ENCODE measurements around the gene BMPER.

BMPER gene

DNA sequence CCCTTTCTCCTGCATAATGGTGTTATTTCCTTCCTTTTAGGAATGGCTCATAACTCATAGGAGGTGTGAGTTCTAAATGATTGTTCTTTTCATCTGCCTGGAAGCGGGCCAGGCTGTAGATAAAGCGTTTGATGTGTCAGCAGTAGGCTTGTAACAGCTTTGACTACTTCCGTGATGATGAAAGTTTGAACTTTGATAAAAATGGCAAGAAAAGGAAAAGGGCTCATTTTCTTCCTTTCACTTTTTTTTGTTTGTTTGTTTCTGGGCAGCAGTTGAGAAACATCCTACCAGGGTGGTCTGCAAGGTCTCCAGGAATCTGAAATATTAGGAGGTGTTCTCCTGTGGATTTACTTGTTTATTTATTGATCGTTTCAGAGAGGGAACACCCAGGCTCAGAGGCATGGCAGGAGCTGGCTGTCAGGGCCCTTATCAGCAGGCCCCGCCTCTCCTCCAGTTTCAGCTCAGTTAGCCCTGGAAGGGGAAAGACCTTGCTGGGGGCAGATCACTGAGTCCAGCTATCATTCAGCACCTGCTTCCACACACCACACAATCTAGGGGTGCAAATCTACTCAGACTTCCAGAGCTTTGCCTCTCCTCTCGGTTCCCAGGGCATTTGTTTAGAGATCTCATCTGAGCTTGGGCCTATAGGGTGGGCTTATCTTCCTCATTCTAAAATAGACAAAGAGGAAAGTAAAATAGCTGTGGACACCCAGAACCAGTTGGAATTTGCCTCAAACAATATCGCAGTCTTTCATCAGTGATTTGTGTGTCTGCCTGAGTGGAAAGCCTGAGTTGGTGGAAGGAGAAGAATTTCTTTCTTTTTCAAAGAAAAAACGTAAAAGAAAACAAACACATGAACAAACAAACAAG is 130.9 kb downstream of the BMPER start:
- DNase-seq: no peak

DNA sequence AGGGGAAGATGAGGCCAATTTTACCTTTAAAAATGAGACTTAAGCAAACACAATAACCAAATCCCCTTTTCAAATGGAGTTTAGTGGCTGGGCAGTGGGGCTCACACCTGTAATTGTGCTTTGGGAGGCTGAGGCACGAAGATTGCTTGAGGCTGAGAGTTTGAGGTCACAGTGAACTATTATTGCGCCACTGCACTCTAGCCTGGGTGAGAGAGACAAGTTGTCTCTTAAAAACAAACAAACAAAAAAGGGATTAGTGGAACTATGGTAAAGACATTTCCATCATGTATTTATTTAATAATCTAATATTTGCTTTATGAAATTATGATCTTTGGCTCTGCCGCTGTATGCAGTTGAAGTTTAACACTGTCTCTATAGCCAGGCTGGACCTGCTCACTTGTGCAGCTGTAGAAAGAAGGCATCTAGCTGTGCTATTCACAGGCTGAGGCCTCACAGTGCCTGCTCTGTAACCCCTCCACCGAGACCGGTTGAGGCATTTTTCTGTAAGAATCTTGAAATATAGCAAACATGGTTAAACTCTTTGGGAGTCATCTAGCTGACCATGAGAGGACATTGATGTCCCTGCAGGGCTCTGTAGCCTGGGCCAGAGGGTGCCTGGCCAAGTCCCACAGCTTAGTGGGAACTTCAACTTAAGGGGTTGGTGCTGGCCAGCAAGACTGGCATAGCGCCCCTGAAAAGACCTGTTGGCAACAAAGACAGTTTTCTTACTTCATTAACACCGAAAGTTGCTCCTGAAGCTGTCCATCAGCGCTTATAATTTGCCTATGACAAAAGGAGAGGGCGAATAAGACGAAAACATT is 131.8 kb downstream of the BMPER start:
- DNase-seq: no peak

DNA sequence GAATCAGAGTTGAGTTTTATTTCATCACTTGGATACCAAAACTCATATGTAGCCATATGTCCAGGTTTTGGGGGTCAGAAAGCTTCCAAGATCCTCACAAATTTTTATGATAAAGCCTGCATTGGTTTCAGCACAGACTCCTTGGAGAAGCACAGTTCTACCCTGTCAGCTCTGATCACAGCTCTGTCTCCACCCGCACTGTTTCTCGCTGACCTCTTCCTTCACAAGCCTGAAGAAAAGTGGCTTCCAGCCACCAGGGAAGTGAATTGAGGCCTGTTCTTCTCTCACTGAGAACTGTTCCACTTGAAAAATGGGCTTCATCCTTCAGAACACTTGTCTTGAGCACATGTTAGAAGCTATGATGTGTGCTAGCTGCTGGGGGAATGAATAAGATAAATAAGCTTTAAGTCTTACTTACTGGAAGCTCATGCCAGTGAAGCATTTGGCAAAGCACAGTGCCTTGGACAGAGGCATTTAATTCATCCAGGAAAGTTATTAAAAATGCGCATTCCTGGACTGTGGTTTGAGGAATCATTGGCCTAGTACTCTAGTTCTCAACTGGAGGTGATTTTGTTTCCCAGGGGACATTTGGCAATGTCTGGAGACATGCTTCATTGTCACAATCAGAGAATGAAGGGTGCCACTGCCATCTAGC is 133.6 kb downstream of the BMPER start:
- DNase-seq: no peak

DNA sequence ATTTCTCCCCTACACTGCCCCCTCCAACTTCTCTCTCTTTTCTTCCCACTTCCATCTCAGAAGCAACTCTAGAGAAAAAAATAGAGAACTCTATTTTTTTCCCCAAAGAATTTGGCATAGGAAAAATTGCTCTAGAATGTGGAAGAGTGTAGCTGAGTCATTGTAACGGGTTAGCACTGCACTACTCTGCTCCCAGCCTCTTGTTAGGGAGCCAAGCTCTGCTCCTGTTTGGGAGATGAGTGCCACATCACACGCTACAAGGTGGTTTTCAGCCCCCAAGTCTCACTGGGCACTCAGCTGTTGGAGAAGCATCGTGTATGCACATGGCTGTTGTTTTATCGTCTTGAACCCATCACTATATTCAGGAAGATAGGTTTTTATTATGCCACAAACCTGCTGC is 136.4 kb downstream of the BMPER start:
- no peak for DNase-seq

DNA sequence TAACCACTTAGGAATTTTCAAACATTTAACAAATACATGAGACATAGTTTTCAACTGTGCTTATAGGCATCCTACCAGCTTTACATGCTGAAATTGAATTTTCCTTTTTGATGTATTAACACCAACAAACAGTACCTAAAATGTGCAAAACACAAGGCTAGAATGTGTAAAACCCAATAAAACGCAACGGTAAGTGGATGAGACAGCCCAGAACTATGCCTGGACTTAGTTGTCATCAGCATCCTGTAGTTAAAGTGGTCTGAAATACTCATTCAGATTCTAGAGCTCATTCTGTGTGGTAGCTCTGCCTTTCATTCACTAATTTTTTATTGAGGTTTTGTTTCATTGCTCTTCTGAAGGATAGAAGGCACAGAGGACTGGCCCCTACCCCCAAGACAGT is 137.1 kb downstream of the BMPER start:
- no peak for DNase-seq

DNA sequence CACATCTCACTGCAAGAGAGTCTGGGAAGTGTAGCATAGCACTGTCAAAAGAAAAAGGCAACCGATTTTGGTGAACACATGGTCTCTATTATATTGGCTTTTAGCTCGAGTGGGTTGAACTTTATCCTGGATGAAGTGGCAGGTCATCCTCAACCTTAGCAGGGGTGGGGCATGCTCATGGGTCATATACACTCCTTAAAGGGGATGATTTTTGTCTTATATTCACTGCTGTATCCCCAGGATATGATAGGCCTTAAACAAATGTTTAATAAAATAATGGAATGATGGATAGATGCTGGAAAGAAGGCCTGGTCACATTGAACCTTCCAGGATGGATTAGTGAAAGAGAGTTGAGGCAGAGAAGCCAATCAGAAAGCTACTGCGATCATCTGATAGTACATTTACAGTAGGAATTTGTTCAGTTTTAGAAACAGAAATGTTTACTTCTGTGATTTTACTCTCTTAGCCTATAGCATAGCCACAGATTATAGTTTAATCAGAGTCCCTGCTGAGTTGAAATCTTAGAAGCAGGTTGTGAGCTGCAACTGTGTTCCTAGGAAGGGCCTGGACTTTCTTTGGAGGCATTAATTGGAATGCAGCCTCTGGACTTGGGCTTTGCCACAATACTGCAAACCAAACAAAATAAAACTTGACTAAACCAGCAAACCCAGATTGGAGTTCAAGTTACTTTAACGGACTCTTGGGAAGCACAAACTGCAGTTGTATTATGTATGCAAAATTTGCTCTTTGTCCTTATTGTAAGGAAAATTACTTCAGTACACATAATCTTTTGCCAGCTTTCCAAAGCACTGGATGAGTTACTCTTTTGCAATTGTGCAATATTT is 138.3 kb downstream of the BMPER start:
- no peak for DNase-seq

DNA sequence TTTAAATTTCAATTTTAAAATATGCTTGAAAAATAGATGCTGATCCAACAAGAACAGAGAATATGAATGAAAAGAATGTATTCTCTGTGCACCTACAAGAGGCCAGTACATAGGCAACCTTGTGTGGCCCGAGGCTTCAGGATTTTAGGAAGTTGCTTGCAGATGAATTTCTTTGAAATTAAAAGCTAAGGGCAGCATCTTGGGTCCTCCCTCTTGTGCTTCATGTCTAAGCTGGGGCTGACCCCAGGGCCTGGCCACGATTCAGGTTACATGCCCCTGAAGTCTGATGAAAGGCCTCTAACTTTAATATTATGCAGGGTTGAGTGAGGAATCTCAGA is 138.9 kb downstream of the BMPER start:
- DNase-seq: no peak

DNA sequence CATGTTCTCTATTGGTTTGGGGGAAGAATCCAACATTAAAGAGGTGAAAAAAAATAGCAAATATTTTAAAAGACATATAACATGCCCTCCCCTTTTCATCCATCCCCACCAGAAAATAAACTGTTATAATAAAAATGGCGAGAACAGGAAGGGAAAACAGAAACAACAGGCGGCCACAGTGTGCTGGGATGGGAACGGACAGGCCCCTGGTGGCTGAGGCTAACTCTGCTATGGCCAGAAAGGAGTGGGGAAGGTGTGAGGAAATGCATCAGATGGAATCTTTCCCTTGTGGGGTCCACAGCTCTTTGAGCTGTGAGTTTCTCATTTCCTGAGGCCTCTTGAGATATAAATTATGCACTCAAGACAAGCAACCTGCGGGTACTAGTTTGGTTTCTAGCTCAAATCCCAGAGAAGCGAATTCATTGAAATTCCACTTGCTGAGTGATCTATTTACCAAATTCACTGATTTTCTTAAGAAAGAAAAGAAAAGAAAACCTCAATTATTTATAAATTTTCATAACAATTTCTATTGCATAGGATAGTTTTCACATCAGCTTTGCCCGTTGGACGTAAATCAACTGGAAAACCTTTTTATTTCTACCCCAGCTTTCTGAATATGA is 139.5 kb downstream of the BMPER start:
- no peak for DNase-seq

DNA sequence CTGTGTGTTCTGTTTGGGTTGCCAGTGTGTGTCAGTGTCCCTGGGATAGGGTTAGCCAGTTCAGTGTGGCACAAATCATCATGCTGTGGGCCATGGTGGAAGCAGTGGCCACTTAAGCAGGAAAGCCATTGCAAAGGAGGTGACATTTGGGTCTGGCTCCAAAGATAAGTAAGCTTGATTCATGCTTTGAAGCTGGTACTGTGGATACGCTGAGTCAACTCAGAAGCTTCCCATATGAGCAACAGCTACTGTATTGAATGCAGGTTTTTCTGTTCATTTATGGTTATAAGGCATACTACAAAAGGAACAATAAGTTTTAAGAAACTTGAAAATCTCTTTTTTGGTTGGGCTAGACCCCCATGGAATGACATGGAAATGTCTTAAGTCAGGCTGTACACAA is 143.1 kb downstream of the BMPER start:
- DNase-seq: no peak

DNA sequence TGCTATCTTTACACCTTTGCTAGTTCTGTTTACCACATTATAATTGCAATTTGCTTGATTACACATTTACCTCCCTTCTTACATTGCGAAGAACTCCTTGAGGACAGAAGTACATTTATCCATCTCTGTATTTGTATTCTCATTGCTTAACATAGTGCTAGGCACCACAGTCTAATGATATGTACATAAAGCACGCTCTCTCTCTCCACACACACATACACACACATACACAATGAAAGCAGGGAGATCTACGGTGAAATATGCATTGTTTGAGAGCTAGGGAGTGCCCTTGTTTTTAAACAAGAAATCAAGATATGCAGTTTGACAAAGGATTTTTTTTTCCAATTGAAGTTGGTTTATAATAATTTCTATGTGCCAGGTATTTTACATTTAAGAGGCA is 148.7 kb downstream of the BMPER start:
- no peak for DNase-seq

DNA sequence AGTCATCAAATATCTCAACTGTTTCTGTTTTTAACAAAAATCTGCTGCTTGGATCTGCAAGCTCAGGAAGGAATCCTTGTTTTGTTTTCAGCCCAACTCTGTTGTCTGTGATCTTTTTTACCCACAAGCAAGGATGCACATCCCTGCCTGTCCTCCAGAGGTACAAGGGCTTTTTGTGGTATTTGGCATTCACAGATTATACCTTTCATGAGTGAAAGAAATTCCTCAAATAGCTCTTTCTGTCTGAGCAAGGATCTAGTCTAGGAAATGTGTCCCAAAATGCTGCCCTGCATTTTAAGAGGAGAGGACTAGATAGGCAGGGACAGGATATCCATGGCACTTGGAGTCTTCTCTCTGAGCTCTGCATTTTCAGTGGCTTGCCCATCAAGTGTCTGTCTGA is 151.8 kb downstream of the BMPER start:
- DNase-seq: no peak

DNA sequence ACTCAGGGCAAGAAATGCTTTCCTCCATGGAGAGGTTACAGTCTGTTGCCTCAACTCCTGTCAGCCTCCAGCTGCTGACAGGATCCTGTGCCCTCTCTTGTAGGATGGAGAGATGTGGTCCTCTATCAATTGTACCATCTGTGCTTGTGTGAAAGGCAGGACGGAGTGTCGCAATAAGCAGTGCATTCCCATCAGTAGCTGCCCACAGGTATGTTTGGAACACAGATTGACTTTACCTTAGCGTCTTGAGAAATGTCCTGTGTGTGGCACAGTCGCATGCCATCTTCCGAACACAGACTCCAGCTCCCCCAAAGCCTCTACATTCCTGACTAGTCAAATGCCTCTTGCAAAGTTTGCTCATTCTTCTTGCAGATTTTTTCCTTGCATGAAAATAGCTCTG is 152.6 kb downstream of the BMPER start:
- DNase-seq: no peak

DNA sequence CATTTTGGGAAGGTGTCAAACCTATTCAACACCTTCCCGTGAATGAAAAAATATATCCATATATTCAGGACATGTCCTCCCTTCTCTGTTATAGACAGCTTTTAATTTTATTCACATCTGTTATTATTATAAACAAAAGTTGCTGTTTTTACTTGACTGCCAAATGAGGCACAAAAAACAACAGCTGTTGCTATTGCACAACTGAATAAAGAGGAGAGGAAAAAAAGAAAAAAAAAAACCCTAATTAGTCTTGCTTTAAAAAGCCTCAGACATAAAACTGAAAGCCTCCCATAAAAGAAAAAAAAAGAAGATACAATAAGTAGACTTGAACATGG is 153.4 kb downstream of the BMPER start:
- no peak for DNase-seq

DNA sequence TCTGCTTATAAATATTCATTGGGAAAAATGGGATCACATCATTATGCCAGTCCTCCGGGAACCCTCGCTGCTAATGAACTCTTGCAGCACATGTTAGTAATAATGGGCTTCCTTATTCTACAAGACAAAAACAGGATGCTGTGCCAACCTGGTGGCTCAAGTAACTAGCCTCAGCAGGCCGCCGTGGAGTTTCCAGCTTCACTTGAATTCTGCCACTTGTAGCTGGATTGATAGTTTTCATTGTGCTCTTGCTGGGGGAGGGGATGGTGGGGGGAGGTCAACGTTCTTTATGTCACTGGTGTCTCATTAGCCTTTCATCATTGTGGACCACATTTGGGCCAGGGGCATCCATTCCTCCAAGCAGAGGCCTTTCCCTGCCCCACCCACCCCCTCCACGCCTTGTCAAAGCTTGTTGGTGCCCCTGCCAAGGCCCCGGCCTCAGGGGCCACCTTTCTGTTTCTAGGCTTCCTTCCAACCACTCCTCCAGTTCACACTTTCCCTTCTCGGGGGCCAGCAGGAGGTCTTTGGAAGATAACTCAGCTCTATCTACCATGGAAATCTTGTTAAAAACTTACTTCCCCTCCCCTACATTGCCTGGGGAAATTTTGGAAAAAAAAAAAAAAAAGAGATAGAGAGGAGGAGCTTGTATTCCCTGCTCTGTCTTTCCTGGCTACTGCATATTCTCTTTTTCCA is 153.9 kb downstream of the BMPER start:
- DNase-seq: no peak

DNA sequence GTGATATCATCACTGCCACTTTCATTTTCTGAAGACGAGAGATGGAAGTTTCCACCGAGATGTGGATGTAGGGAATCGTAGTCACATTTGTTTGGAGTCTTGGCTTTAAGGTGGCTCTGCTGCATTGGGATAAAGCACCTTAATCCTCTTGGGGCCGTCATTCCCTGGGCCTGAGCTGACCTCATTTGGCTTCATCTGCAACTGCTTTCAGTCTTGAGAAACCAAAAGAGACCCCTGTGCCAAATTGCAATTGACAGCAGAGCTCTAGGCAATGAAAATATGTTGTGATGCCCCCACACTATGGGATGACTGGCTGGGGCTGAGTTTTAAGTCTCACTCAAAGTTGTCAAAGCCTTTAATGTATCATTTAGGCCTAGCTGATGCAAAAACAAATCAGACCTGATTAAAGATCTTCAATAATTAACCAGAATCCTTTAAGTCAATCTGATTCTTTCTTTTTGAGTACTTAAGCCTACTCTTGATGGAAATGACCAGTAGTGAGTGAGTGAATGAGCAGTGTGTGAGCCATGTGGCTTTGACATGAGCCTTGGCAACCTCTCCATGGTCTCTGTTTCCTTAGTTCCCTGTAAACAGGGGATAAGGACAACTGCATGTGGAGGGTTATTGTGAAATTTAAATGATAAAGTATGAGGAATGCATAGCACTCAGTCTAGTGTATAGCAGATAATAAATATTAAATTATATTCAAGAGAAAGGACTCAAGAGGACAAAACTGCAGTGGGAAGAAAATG is 155.0 kb downstream of the BMPER start:
- no peak for DNase-seq

DNA sequence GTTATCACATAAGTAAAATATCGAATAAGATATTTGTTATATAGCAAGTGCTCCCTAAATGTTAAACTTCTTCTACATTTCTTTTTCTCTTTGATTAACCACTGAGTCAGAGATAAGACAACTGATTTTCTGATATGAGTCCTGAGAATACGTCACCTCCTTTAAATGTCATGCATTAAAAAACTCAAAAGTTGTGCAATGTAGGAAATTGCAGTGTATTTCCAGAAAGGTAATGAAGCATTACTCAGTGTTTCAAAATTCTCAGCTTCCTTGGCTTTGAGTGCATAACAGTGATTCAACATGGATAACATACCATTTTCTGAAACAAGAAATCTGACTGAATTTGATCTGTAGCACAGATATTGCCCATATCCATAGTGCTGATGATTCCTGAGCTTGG is 155.8 kb downstream of the BMPER start:
- DNase-seq: no peak

DNA sequence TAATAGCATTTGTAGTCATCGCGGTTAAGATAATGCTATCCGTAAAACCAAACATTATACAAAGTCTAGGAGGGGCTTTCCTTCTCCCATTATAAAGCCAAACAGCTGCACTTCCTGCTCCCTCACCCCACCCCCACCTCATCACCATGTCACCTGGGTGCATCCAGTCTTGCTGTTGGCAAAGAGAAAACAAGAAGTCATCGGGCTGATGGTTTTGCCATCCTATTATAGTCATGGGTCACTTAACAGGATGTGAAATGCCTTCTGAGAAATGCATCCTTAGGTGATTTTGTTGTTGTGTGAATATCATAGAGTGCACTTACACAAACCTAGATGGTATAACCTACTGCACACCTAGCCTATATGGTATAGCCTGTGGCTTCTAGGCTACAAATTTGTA is 157.0 kb downstream of the BMPER start:
- no peak for DNase-seq

DNA sequence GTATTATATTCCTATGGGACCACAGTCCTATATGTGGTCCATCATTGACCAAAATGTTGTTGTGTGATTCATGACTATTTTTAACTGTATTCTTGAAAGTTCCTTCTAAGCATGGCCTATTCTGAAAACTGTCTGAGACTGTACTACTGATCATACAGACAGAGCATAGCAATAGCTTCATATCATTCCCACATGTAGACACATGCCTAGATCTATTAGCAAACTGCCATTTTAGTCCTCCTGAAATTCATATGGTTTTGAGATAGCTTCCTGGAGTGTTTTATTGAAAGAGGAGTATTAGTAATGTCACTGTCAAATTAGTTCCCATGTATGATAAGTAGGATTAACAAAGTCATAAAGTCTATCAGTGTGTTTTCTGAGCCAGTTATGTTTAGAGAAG is 157.5 kb downstream of the BMPER start:
- no peak for DNase-seq

DNA sequence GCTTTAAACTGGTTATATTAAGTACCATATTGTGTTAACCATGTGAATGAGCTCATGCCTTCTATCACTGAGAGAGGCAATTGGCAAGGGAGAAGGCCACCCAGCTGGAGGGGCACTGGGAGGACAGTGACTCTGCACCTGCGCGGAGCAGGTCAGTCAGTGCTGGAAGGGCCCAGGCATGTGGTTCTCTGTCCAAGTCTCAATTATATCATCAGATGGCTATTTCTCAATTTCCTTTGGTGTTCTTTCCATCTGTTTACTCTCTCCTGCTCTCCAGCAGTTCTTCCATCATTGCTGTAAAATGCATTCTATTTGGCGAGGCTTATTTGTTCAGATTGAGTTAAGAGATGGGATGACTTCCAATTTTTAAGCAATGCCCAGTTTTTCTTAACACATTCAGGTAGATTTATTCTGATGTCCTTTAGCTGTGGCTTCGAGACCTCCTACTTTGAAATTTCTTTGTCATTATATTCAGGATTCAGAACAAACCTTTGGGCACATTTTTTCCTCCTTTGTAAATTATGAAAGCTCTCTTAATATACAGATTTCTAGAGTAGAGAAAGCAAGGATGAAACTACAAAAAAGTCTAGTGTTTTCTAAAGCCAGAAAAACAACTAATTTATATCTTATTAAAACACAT is 159.3 kb downstream of the BMPER start:
- no peak for DNase-seq

DNA sequence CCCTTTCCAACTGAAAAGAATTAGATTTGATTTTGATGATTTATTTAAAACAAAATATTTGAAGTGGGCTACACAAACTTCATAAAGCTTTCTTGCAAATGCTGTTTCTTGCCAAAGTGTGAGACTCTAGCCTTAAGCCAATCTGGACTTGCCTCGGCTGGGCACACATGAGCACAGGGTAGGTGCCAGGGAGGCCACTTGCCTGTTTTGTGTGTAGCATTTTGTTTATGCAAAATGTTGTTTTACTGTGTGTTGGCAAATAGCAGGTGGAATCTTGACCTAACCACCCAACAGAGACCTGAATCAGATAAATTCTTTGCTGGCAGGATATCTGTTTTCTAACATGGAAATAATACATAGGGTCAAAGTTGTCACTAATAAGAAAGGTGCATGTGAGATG is 161.1 kb downstream of the BMPER start:
- no peak for DNase-seq

All from SIG-M5 (cell line).